WTC11 (cell line): Measurements from ENCODE around the gene CLEC16A. TPM values are rescaled to one million over a fixed set of nuclear protein-coding genes. Genes with fewer than 3 reads are reported as not detected.

ENCODE experiments used
- ATAC-seq: fragments of 200-7000 bp; cut with Tn5 transposase; 2 replicates; pipeline ENCODE4 v1.10.0; 2021; ENCODE audit warnings: mild to moderate bottlenecking, moderate library complexity
- CTCF ChIA-PET: fragments of 300-600 bp; sonication (Branson Sonifier 250); formaldehyde crosslinking; loops from one replicate; lab custom pipeline; 2021; ENCODE audit warnings: antibody characterized with exemption; lab: Charles Lee
- POLR2A ChIA-PET: fragments of 350-600 bp; sonication (Branson Sonifier 250); formaldehyde crosslinking; loops from one replicate; lab custom pipeline; 2021; ENCODE audit warnings: antibody characterized with exemption; lab: Charles Lee
- DNase-seq: peaks from one replicate; pipeline ENCODE4 v3.0.0; 2021; ENCODE audit warnings: low spot score
- H3K27ac Mint-ChIP-seq: 2 replicates; pipeline ENCODE4 v1.8.0; 2021; ENCODE audit warnings: mixed read lengths
- H3K27me3 Mint-ChIP-seq: 2 replicates; pipeline ENCODE4 v1.8.0; 2021; ENCODE audit warnings: low read depth, mild to moderate bottlenecking, moderate library complexity, mixed read lengths
- H3K36me3 Mint-ChIP-seq: 2 replicates; pipeline ENCODE4 v1.8.0; 2021; ENCODE audit warnings: mixed read lengths
- H3K4me1 Mint-ChIP-seq: 2 replicates; pipeline ENCODE4 v1.8.0; 2022; ENCODE audit warnings: mixed read lengths
- H3K4me3 Mint-ChIP-seq: 2 replicates; pipeline ENCODE4 v1.8.0; 2021; ENCODE audit warnings: mild to moderate bottlenecking, moderate library complexity, mixed read lengths
- H3K9me3 Mint-ChIP-seq: 2 replicates; pipeline ENCODE4 v1.8.0; 2021; ENCODE audit warnings: mixed read lengths
- ATF1 ChIP-seq: sonication (generic); formaldehyde crosslinking; IDR thresholded peaks from 2 replicates; pipeline ENCODE4 v1.8.1; 2023; ENCODE audit warnings: mild to moderate bottlenecking, moderate library complexity, missing genetic modification reagents
- CREM ChIP-seq: sonication (generic); formaldehyde crosslinking; IDR thresholded peaks from 2 replicates; pipeline ENCODE4 v1.8.1; 2022; ENCODE audit warnings: mild to moderate bottlenecking, missing genetic modification reagents, moderate library complexity
- FOXP1 ChIP-seq: sonication (generic); formaldehyde crosslinking; IDR thresholded peaks from 2 replicates; pipeline ENCODE4 v1.8.0; 2022; ENCODE audit warnings: missing genetic modification reagents, mild to moderate bottlenecking, moderate library complexity, borderline replicate concordance
- GABPB1 ChIP-seq: sonication (generic); formaldehyde crosslinking; IDR thresholded peaks from 2 replicates; pipeline ENCODE4 v1.8.1; 2023; ENCODE audit warnings: mild to moderate bottlenecking, missing genetic modification reagents
- JUN ChIP-seq: sonication (generic); formaldehyde crosslinking; IDR thresholded peaks from 2 replicates; pipeline ENCODE4 v1.8.0; 2023; ENCODE audit warnings: mild to moderate bottlenecking, missing genetic modification reagents
- MXD4 ChIP-seq: fragments of 250-450 bp; sonication (Bioruptor Pico); IDR thresholded peaks from 2 replicates; pipeline ENCODE4 v1.8.0; 2021; ENCODE audit warnings: mild to moderate bottlenecking, moderate library complexity, borderline replicate concordance
- NFYB ChIP-seq: sonication (generic); formaldehyde crosslinking; conservative IDR thresholded peaks from 2 replicates; pipeline ENCODE4 v1.8.0; 2022; ENCODE audit warnings: low read depth, missing genetic modification reagents
- NR1H2 ChIP-seq: sonication (generic); formaldehyde crosslinking; IDR thresholded peaks from 2 replicates; pipeline ENCODE4 v1.9.0; 2021; ENCODE audit warnings: mild to moderate bottlenecking, moderate library complexity, missing genetic modification reagents
- PRRX2 ChIP-seq: fragments of 250-450 bp; sonication (Bioruptor Pico); IDR thresholded peaks from 2 replicates; pipeline ENCODE4 v1.8.0; 2021; ENCODE audit warnings: mild to moderate bottlenecking
- RELA ChIP-seq: sonication (generic); formaldehyde crosslinking; IDR thresholded peaks from 2 replicates; pipeline ENCODE4 v1.8.1; 2022; ENCODE audit warnings: missing genetic modification reagents, mild to moderate bottlenecking, borderline replicate concordance
- SMAD4 ChIP-seq: sonication (generic); formaldehyde crosslinking; IDR thresholded peaks from 2 replicates; pipeline ENCODE4 v1.8.0; 2022; ENCODE audit warnings: mild to moderate bottlenecking, missing genetic modification reagents
- ZBTB21 ChIP-seq: sonication (generic); formaldehyde crosslinking; IDR thresholded peaks from 2 replicates; pipeline ENCODE4 v1.8.1; 2023; ENCODE audit warnings: mild to moderate bottlenecking, missing genetic modification reagents, borderline replicate concordance
- ZNF121 ChIP-seq: sonication (generic); formaldehyde crosslinking; IDR thresholded peaks from 2 replicates; pipeline ENCODE4 v1.8.0; 2023; ENCODE audit warnings: missing genetic modification reagents
- ZNF219 ChIP-seq: sonication (generic); formaldehyde crosslinking; IDR thresholded peaks from 2 replicates; pipeline ENCODE4 v1.8.0; 2023; ENCODE audit warnings: missing genetic modification reagents, mild to moderate bottlenecking, borderline replicate concordance
- ZNF232 ChIP-seq: sonication (generic); formaldehyde crosslinking; IDR thresholded peaks from 2 replicates; pipeline ENCODE4 v1.8.0; 2022; ENCODE audit warnings: mild to moderate bottlenecking, missing genetic modification reagents
- ZNF317 ChIP-seq: sonication (generic); formaldehyde crosslinking; IDR thresholded peaks from 2 replicates; pipeline ENCODE4 v1.8.1; 2023; ENCODE audit warnings: low read depth, mild to moderate bottlenecking, moderate library complexity, missing genetic modification reagents, borderline replicate concordance
- total RNA-seq: library from RNA; stranded (reverse); gene quantifications from 3 replicates; pipeline ENCODE4 v1.2.3, GENCODE V29; 2021
- TF ChIP-seq, protein P1 (sequence below): fragments of 250-450 bp; sonication (Bioruptor Pico); IDR thresholded peaks from 2 replicates; pipeline ENCODE4 v1.8.0; 2021; ENCODE audit warnings: mild to moderate bottlenecking
- TF ChIP-seq, protein P2 (sequence below): fragments of 250-450 bp; sonication (Bioruptor Pico); IDR thresholded peaks from 2 replicates; pipeline ENCODE4 v1.9.0; 2021; ENCODE audit warnings: mild to moderate bottlenecking
- TF ChIP-seq, protein P3 (sequence below): sonication (generic); formaldehyde crosslinking; IDR thresholded peaks from 2 replicates; pipeline ENCODE4 v1.8.0; 2022; ENCODE audit warnings: mild to moderate bottlenecking, missing genetic modification reagents
- TF ChIP-seq, protein P4 (sequence below): fragments of 250-450 bp; sonication (Bioruptor Pico); IDR thresholded peaks from 2 replicates; pipeline ENCODE4 v2.1.2; 2022; ENCODE audit warnings: mild to moderate bottlenecking, moderate library complexity
- TF ChIP-seq, protein P5 (sequence below): sonication (generic); formaldehyde crosslinking; IDR thresholded peaks from 2 replicates; pipeline ENCODE4 v1.8.1; 2023; ENCODE audit warnings: mild to moderate bottlenecking, moderate library complexity, missing genetic modification reagents
- TF ChIP-seq, protein P6 (sequence below): sonication (generic); formaldehyde crosslinking; IDR thresholded peaks from 2 replicates; pipeline ENCODE4 v1.8.1; 2023; ENCODE audit warnings: mild to moderate bottlenecking, missing genetic modification reagents, moderate library complexity
- TF ChIP-seq, protein P7 (sequence below): sonication (generic); formaldehyde crosslinking; IDR thresholded peaks from 2 replicates; pipeline ENCODE4 v1.8.0; 2022; ENCODE audit warnings: mild to moderate bottlenecking, missing genetic modification reagents

CLEC16A gene
- total RNA-seq, 1 experiment from 2014 or later = 14.4 TPM

DNA sequence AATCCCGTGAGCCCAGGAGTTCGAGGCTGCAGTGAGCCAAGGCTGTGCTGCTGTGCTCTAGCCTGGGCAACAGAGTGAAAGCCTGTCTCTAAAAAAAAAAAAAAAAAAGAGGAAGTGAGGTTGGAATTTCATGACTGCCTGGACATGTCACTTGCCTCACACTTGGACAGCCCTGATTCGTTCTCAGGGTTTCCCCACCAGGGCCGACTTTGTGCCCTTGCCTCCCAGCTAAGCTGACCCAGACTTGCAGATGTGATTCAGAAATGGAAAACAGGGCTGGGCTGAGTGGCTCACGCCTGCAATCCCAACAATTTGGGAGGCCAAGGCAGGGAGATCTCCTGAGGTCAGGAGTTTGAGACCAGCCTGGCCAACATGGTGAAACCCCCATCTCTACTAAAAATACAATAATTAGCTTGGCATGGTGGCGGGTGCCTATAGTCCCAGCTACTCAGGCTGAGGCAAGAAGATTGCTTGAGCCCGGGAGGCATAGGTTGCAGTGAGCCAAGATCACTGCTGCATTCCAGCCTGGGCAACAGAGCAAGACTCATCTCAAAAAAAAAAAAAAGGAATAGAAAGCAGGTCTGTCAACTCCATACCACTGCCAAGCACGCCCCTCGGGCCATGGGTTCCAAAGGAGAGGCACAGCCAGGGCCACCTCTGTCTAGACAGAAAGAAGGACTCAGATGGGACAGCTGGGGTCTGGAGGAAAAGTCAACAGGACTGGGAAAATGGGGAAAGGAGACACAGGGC is 264.7 kb downstream of the CLEC16A start:
- peaks cover 2% of the 10 kb centered on the region; the same call in 1 of the 2 replicates for H3K36me3 Mint-ChIP-seq
- H3K9me3 Mint-ChIP-seq = peaks cover 12% of the 10 kb centered on the region
- POLR2A ChIA-PET = no interaction called here
- ATAC-seq (no peak), DNase-seq (no peak)
- peaks cover 10% of the 10 kb centered on the region for H3K4me1 Mint-ChIP-seq
- CTCF ChIA-PET = interaction anchor here (1.4 kb wide), 2 partner anchors 163 to 238 kb away, joined by 4 to 5 read pairs; no protein-coding TSS in a partner anchor
- H3K4me3 Mint-ChIP-seq = no peak overlapping the region
- TF ChIP-seq, protein P1, sequence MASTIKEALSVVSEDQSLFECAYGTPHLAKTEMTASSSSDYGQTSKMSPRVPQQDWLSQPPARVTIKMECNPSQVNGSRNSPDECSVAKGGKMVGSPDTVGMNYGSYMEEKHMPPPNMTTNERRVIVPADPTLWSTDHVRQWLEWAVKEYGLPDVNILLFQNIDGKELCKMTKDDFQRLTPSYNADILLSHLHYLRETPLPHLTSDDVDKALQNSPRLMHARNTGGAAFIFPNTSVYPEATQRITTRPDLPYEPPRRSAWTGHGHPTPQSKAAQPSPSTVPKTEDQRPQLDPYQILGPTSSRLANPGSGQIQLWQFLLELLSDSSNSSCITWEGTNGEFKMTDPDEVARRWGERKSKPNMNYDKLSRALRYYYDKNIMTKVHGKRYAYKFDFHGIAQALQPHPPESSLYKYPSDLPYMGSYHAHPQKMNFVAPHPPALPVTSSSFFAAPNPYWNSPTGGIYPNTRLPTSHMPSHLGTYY (CRISPR knock-in tag) = no peak
- TF ChIP-seq ZNF317 (CRISPR knock-in tag) = no peak
- TF ChIP-seq, protein P2, sequence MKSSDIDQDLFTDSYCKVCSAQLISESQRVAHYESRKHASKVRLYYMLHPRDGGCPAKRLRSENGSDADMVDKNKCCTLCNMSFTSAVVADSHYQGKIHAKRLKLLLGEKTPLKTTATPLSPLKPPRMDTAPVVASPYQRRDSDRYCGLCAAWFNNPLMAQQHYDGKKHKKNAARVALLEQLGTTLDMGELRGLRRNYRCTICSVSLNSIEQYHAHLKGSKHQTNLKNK (CRISPR knock-in tag) = no peak
- no peak for TF ChIP-seq ATF1 (CRISPR knock-in tag)
- TF ChIP-seq MXD4 = no peak
- TF ChIP-seq, protein P3, sequence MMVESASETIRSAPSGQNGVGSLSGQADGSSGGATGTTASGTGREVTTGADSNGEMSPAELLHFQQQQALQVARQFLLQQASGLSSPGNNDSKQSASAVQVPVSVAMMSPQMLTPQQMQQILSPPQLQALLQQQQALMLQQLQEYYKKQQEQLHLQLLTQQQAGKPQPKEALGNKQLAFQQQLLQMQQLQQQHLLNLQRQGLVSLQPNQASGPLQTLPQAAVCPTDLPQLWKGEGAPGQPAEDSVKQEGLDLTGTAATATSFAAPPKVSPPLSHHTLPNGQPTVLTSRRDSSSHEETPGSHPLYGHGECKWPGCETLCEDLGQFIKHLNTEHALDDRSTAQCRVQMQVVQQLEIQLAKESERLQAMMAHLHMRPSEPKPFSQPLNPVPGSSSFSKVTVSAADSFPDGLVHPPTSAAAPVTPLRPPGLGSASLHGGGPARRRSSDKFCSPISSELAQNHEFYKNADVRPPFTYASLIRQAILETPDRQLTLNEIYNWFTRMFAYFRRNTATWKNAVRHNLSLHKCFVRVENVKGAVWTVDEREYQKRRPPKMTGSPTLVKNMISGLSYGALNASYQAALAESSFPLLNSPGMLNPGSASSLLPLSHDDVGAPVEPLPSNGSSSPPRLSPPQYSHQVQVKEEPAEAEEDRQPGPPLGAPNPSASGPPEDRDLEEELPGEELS (CRISPR knock-in tag) = no peak
- TF ChIP-seq FOXP1 (CRISPR knock-in tag) = no peak
- no peak for TF ChIP-seq SMAD4 (CRISPR knock-in tag)
- no peak for TF ChIP-seq GABPB1 (CRISPR knock-in tag)
- TF ChIP-seq, protein P4, sequence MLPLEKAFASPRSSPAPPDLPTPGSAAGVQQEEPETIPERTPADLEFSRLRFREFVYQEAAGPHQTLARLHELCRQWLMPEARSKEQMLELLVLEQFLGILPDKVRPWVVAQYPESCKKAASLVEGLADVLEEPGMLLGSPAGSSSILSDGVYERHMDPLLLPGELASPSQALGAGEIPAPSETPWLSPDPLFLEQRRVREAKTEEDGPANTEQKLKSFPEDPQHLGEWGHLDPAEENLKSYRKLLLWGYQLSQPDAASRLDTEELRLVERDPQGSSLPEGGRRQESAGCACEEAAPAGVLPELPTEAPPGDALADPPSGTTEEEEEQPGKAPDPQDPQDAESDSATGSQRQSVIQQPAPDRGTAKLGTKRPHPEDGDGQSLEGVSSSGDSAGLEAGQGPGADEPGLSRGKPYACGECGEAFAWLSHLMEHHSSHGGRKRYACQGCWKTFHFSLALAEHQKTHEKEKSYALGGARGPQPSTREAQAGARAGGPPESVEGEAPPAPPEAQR (CRISPR knock-in tag) = no peak
- no peaks in the 10 kb centered on the region for H3K27me3 Mint-ChIP-seq
- H3K27ac Mint-ChIP-seq = no peak overlapping the region

DNA sequence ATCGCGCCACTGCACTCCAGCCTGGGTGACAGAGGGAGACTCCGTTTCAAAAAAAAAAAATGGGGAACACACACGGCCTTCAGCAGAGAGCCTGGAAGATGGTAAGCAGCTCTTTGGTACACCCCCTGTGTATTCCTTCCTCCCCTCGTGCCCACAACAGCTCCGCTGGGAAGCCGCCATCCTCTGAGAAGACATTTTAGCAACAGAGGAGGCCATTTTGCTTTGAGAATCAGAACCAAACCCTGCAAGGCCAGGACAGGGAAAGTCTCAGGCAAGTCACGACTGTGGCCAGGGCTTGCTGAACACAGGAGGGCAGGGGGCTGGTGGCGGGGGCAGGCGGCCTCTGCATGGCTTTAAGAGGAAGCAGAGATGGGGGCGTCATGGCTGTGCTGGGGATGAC is 265.9 kb downstream of the CLEC16A start:
- Mint-ChIP-seq H3K36me3 (peaks cover 2% of the 10 kb centered on the region; the same call in 1 of the 2 replicates), H3K4me1 (peaks cover 10% of the 10 kb centered on the region), H3K27ac (no peak overlapping the region), H3K9me3 (peaks cover 12% of the 10 kb centered on the region), H3K27me3 (no peaks in the 10 kb centered on the region), H3K4me3 (no peak overlapping the region)
- POLR2A ChIA-PET = no interaction called here
- TF ChIP-seq JUN (CRISPR knock-in tag) = no peak
- no peak for TF ChIP-seq PRRX2 (CRISPR knock-in tag)
- TF ChIP-seq ZNF232 (CRISPR knock-in tag) = no peak
- TF ChIP-seq, protein P5, sequence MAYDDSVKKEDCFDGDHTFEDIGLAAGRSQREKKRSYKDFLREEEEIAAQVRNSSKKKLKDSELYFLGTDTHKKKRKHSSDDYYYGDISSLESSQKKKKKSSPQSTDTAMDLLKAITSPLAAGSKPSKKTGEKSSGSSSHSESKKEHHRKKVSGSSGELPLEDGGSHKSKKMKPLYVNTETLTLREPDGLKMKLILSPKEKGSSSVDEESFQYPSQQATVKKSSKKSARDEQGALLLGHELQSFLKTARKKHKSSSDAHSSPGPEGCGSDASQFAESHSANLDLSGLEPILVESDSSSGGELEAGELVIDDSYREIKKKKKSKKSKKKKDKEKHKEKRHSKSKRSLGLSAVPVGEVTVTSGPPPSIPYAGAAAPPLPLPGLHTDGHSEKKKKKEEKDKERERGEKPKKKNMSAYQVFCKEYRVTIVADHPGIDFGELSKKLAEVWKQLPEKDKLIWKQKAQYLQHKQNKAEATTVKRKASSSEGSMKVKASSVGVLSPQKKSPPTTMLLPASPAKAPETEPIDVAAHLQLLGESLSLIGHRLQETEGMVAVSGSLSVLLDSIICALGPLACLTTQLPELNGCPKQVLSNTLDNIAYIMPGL (CRISPR knock-in tag) = no peak
- no peak for TF ChIP-seq RELA
- TF ChIP-seq, protein P6, sequence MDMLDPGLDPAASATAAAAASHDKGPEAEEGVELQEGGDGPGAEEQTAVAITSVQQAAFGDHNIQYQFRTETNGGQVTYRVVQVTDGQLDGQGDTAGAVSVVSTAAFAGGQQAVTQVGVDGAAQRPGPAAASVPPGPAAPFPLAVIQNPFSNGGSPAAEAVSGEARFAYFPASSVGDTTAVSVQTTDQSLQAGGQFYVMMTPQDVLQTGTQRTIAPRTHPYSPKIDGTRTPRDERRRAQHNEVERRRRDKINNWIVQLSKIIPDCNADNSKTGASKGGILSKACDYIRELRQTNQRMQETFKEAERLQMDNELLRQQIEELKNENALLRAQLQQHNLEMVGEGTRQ (CRISPR knock-in tag) = no peak
- no peak for TF ChIP-seq ZBTB21 (CRISPR knock-in tag)
- TF ChIP-seq, protein P1 (CRISPR knock-in tag) = no peak
- TF ChIP-seq, protein P7, sequence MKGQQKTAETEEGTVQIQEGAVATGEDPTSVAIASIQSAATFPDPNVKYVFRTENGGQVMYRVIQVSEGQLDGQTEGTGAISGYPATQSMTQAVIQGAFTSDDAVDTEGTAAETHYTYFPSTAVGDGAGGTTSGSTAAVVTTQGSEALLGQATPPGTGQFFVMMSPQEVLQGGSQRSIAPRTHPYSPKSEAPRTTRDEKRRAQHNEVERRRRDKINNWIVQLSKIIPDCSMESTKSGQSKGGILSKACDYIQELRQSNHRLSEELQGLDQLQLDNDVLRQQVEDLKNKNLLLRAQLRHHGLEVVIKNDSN = no peak
- no peak for TF ChIP-seq NR1H2 (CRISPR knock-in tag)
- TF ChIP-seq CREM = no peak
- no peak for TF ChIP-seq NFYB
- no peak for TF ChIP-seq ZNF121 (CRISPR knock-in tag)
- TF ChIP-seq ZNF219 = no peak
- CTCF ChIA-PET = no interaction called here
- DNase-seq (no peak), ATAC-seq (no peak)
